Gastrocnemius medialis (tissue), 4 donors: ENCODE measurements around the gene SGCB. TPM values are rescaled to one million over a fixed set of nuclear protein-coding genes. Genes with fewer than 3 reads are reported as not detected.

Experiments
- ATAC-seq, 2 donors: fragments of 150-250 bp; one replicate each; pipeline ENCODE4 v1.9.1; 2016
- DNase-seq, 2 donors: peaks; one replicate each; pipeline ENCODE4 v3.0.0-alpha.2; 2019
- H3K27ac ChIP-seq, 4 donors: fragments of 200-600 bp; sonication (generic); 1 replicate in 1 of 4; 2 replicates in 3 of 4; pipeline ENCODE4 v1.5.1; 2016 to 2018; ENCODE audit warnings: mild to moderate bottlenecking in 2 of 4, moderate library complexity in 1 of 4
- H3K27me3 ChIP-seq, 3 donors: fragments of 200-600 bp; sonication (generic) in 2 of 3; 1 replicate in 1 of 3; 2 replicates in 2 of 3; pipeline versions ENCODE4 v1.5.1 to v1.6.0; 2016 to 2019; ENCODE audit warnings: mild to moderate bottlenecking in 1 of 3, moderate library complexity in 1 of 3
- H3K36me3 ChIP-seq, 2 donors: fragments of 200-600 bp; sonication (generic) in 1 of 2; one replicate each; pipeline ENCODE4 v1.5.1; 2017 to 2018
- H3K4me1 ChIP-seq, 2 donors: fragments of 200-600 bp; sonication (generic) in 1 of 2; one replicate each; pipeline ENCODE4 v1.5.1; 2016 to 2017; ENCODE audit warnings: mild to moderate bottlenecking in 2 of 2
- H3K4me3 ChIP-seq, 4 donors: fragments of 200-600 bp; sonication (generic) in 3 of 4; 1 replicate in 1 of 4; 2 replicates in 3 of 4; pipeline ENCODE4 v1.5.1; 2016 to 2019; ENCODE audit warnings: mild to moderate bottlenecking in 2 of 4
- H3K9me3 ChIP-seq, 3 donors: fragments of 200-600 bp; sonication (generic) in 2 of 3; 1 replicate in 1 of 3; 2 replicates in 2 of 3; pipeline ENCODE4 v1.5.1; 2016 to 2019
- CTCF ChIP-seq, 5 experiments: fragments of 450-650 bp in 3 of 5; fragments of 200-600 bp in 2 of 5; sonication (generic) in 2 of 5; IDR thresholded peaks in 4 of 5; conservative IDR thresholded peaks in 1 of 5; 1 replicate in 4 of 5; 2 replicates in 1 of 5; pipeline ENCODE4 v1.5.1; 2016 to 2019; ENCODE audit warnings: antibody characterized with exemption in 5 of 5, mild to moderate bottlenecking in 3 of 5, moderate library complexity in 3 of 5
- POLR2A ChIP-seq, 2 donors: fragments of 450-650 bp; IDR thresholded peaks; one replicate each; pipeline ENCODE4 v1.6.1; 2017; ENCODE audit warnings: antibody characterized with exemption in 2 of 2, mild to moderate bottlenecking in 2 of 2, moderate library complexity in 2 of 2
- in situ Hi-C, 4 donors: fragments of 200-750 bp; cut with MboI; loops; one replicate each; pipeline versions ENCODE4 v1.15.0 to v1.8.0; 2017; ENCODE audit warnings: low sequenced_read_pairs in 4 of 4
- intact Hi-C: fragments of 100-400 bp; cut with DNase I; formaldehyde crosslinking; loops from one replicate; pipeline ENCODE4 v1.15.1; 2023; ENCODE audit warnings: low total_unique reads
- total RNA-seq, 4 donors: library from RNA; depleted of rRNA; stranded (reverse); fragments of >200 nt; gene quantifications; one replicate each; pipeline versions ENCODE4 v1.1.0 to v1.2.3, GENCODE V29; 2016

SGCB gene
- total RNA-seq, 4 donors from 2014 or later = 24.8 to 49.8 (median 39.8) TPM

GRCh38 chr4:52017814-52018213 lies 20.3 kb downstream of the SGCB start:
- no peak for TF ChIP-seq POLR2A (IDR thresholded peaks at IDR 0.05)
- TF ChIP-seq CTCF (IDR thresholded peaks at IDR 0.05 in 4 of 5, conservative IDR thresholded peaks at IDR 0.05 in 1 of 5) = no peak
- no peaks in the 10 kb centered on the region for H3K4me1 ChIP-seq
- no peak for ATAC-seq
- no peak overlapping the region for H3K27ac ChIP-seq
- in situ Hi-C loops = loop anchor here in 2 of 4 donors (10.0 to 25.0 kb wide), 2 partner anchors 106 to 123 kb away; no protein-coding TSS in a partner anchor
- intact Hi-C loops = no loop called here
- no peak for DNase-seq
- H3K27me3 ChIP-seq = no peaks in the 10 kb centered on the region
- H3K4me3 ChIP-seq = no peak overlapping the region
- H3K9me3 ChIP-seq = no peaks in the 10 kb centered on the region
- H3K36me3 ChIP-seq = peaks cover 0 to 48% of the 10 kb centered on the region in 2 donors

- DNase-seq (no peak), ATAC-seq (no peak)
- in situ Hi-C loops (loop anchor here in 2 of 4 donors (10.0 to 25.0 kb wide), 2 partner anchors 105 to 122 kb away; no protein-coding TSS in a partner anchor), intact Hi-C loops (no loop called here)
- H3K27ac ChIP-seq = no peak overlapping the region
- H3K4me1 ChIP-seq = no peaks in the 10 kb centered on the region
- TF ChIP-seq CTCF (IDR thresholded peaks at IDR 0.05 in 4 of 5, conservative IDR thresholded peaks at IDR 0.05 in 1 of 5) (no peak), POLR2A (IDR thresholded peaks at IDR 0.05) (no peak)
- H3K9me3 ChIP-seq = no peaks in the 10 kb centered on the region
- no peak overlapping the region for H3K4me3 ChIP-seq
- peaks cover 0 to 39% of the 10 kb centered on the region in 2 donors for H3K36me3 ChIP-seq
- H3K27me3 ChIP-seq = no peaks in the 10 kb centered on the region
Observed at GRCh38 chr4:52016981-52017380, 21.1 kb downstream of the SGCB start.

- H3K27ac ChIP-seq = no peak overlapping the region
- DNase-seq = no peak
- no peaks in the 10 kb centered on the region for H3K9me3 ChIP-seq
- no peaks in the 10 kb centered on the region for H3K27me3 ChIP-seq
- intact Hi-C loops (no loop called here), in situ Hi-C loops (loop anchor here in 2 of 4 donors (10.0 to 25.0 kb wide), 2 partner anchors 103 to 121 kb away; no protein-coding TSS in a partner anchor)
- TF ChIP-seq CTCF (IDR thresholded peaks at IDR 0.05 in 4 of 5, conservative IDR thresholded peaks at IDR 0.05 in 1 of 5) (no peak), POLR2A (IDR thresholded peaks at IDR 0.05) (no peak)
- no peak for ATAC-seq
- no peaks in the 10 kb centered on the region for H3K4me1 ChIP-seq
- peaks cover 0 to 34% of the 10 kb centered on the region in 2 donors for H3K36me3 ChIP-seq
- no peak overlapping the region for H3K4me3 ChIP-seq
Observed at GRCh38 chr4:52015366-52015765, 22.7 kb downstream of the SGCB start.

- in situ Hi-C loops (loop anchor here in 2 of 4 donors (10.0 to 25.0 kb wide), 2 partner anchors 103 to 120 kb away; no protein-coding TSS in a partner anchor), intact Hi-C loops (no loop called here)
- DNase-seq (no peak), ATAC-seq (no peak)
- no peaks in the 10 kb centered on the region for H3K4me1 ChIP-seq
- H3K36me3 ChIP-seq = peaks cover 0 to 34% of the 10 kb centered on the region in 2 donors
- TF ChIP-seq POLR2A (IDR thresholded peaks at IDR 0.05) (no peak), CTCF (IDR thresholded peaks at IDR 0.05 in 4 of 5, conservative IDR thresholded peaks at IDR 0.05 in 1 of 5) (no peak)
- no peaks in the 10 kb centered on the region for H3K27me3 ChIP-seq
- H3K27ac ChIP-seq = no peak overlapping the region
- H3K9me3 ChIP-seq = no peaks in the 10 kb centered on the region
- no peak overlapping the region for H3K4me3 ChIP-seq
Observed at GRCh38 chr4:52014903-52015302, 23.2 kb downstream of the SGCB start.

- no peak overlapping the region for H3K27ac ChIP-seq
- ATAC-seq = no peak
- intact Hi-C loops = no loop called here
- no peak for TF ChIP-seq POLR2A (IDR thresholded peaks at IDR 0.05)
- TF ChIP-seq CTCF (IDR thresholded peaks at IDR 0.05 in 4 of 5, conservative IDR thresholded peaks at IDR 0.05 in 1 of 5) = no peak
- H3K9me3 ChIP-seq = no peaks in the 10 kb centered on the region
- no peaks in the 10 kb centered on the region for H3K27me3 ChIP-seq
- H3K4me1 ChIP-seq = no peaks in the 10 kb centered on the region
- peaks cover 0 to 34% of the 10 kb centered on the region in 2 donors for H3K36me3 ChIP-seq
- no peak for DNase-seq
- no peak overlapping the region for H3K4me3 ChIP-seq
- in situ Hi-C loops = loop anchor here in 2 of 4 donors (10.0 to 25.0 kb wide), 2 partner anchors 100 to 118 kb away; no protein-coding TSS in a partner anchor
Observed at GRCh38 chr4:52012651-52013050, 25.4 kb downstream of the SGCB start.
